HuH-7.5 (cell line): Measurements from ENCODE around the gene ZNF487.
"Not testable (repeated sequence)": the region's sequence is repeated elsewhere in the genome, so short reads cannot be mapped to it uniquely, and the experiment has no call there.

Experiments used
- DNase-seq: peaks from one replicate; pipeline ENCODE4 v3.0.0; 2011; ENCODE audit warnings: low spot score

ZNF487 gene

GRCh38 chr10:43404704-43405084 is 32.2 kb upstream of the ZNF487 start:
- no peak for DNase-seq

- peak; percentile 24 for DNase-seq
Observed at GRCh38 chr10:43407148-43407575, 29.7 kb upstream of the ZNF487 start.

GRCh38 chr10:43407576-43408330 is 29.2 kb upstream of the ZNF487 start:
- peak; percentile 78 for DNase-seq

- DNase-seq: no peak
Observed at GRCh38 chr10:43408331-43408709, 28.6 kb upstream of the ZNF487 start.

GRCh38 chr10:43408710-43409384 is 28.1 kb upstream of the ZNF487 start, which contains the start of gene HNRNPF:
HNRNPF (minus strand) TSS chr10:43409186; CDS start chr10:43387884, 21,302 bp downstream.
- DNase-seq: peak; percentile 77

GRCh38 chr10:43409385-43410109 is 27.4 kb upstream of the ZNF487 start:
- no peak for DNase-seq

GRCh38 chr10:43410345-43410744 is 26.6 kb upstream of the ZNF487 start:
- no peak for DNase-seq

- no peak for DNase-seq
Observed at GRCh38 chr10:43411536-43411935, 25.4 kb upstream of the ZNF487 start.

- no peak for DNase-seq
Observed at GRCh38 chr10:43415544-43415943, 21.4 kb upstream of the ZNF487 start.

- DNase-seq: no peak
Observed at GRCh38 chr10:43417950-43418768, 18.8 kb upstream of the ZNF487 start.

- DNase-seq: no peak
Observed at GRCh38 chr10:43419997-43420368, 16.9 kb upstream of the ZNF487 start.

GRCh38 chr10:43420369-43421200 is 16.3 kb upstream of the ZNF487 start:
- DNase-seq: peak; percentile 55

GRCh38 chr10:43421201-43421507 is 15.8 kb upstream of the ZNF487 start:
- DNase-seq: no peak

- no peak for DNase-seq
Observed at GRCh38 chr10:43421519-43421918, 15.4 kb upstream of the ZNF487 start.

GRCh38 chr10:43421944-43422343 is 15.0 kb upstream of the ZNF487 start:
- not testable (repeated sequence) for DNase-seq

GRCh38 chr10:43424416-43424815 is 12.5 kb upstream of the ZNF487 start:
- DNase-seq: no peak

- not testable (repeated sequence) for DNase-seq
Observed at GRCh38 chr10:43426476-43426875, 10.4 kb upstream of the ZNF487 start.

GRCh38 chr10:43427166-43427825 is 9.6 kb upstream of the ZNF487 start:
- DNase-seq: no peak

GRCh38 chr10:43430926-43431663 is 5.8 kb upstream of the ZNF487 start:
- DNase-seq: no peak
